A549 (cell line): Measurements from ENCODE around the gene P4HA1.

ENCODE experiments used
- CEBPB ChIP-seq, 2 experiments: fragments of >200 bp in 1 of 2; sonication (Bioruptor Twin) in 1 of 2; formaldehyde crosslinking in 1 of 2; IDR thresholded peaks; 2 replicates each; pipeline ENCODE4 v1.6.1; 2012 to 2016
- CHD2 ChIP-seq: fragments of 150-350 bp; IDR thresholded peaks from 2 replicates; pipeline ENCODE4 v1.6.1; 2014; ENCODE audit warnings: low read length; ENCODE audit not compliant: partially characterized antibody
- CTCF ChIP-seq: fragments of >200 bp; sonication (Bioruptor Twin); formaldehyde crosslinking; IDR thresholded peaks from 3 replicates; pipeline ENCODE4 v1.5.1; 2016
- FOSL2 ChIP-seq, 2 experiments: fragments of 450-650 bp in 1 of 2; fragments of >200 bp in 1 of 2; sonication (Bioruptor Twin) in 1 of 2; formaldehyde crosslinking; IDR thresholded peaks; 2 replicates each; pipeline versions ENCODE4 v1.5.0 to v1.6.1; 2016 to 2020; ENCODE audit warnings: mild to moderate bottlenecking in 1 of 2, moderate library complexity in 1 of 2
- GATA3 ChIP-seq: IDR thresholded peaks from 2 replicates; pipeline ENCODE4 v1.6.1; 2012; ENCODE audit warnings: borderline replicate concordance
- MYC ChIP-seq: IDR thresholded peaks from 2 replicates; pipeline ENCODE4 v1.6.1; 2012; ENCODE audit warnings: mild to moderate bottlenecking, inconsistent platforms, low read length, improper control_type of control experiment, borderline replicate concordance
- POLR2A ChIP-seq: IDR thresholded peaks from 2 replicates; pipeline ENCODE4 v1.6.1; 2012; ENCODE audit warnings: mild to moderate bottlenecking, low read length
- RAD21 ChIP-seq, 2 experiments: fragments of >200 bp in 1 of 2; sonication (Bioruptor Twin) in 1 of 2; formaldehyde crosslinking in 1 of 2; IDR thresholded peaks in 1 of 2; conservative IDR thresholded peaks in 1 of 2; 2 replicates in 1 of 2; 3 replicates in 1 of 2; pipeline ENCODE4 v1.6.1; 2012 to 2018; ENCODE audit warnings: inconsistent platforms in 1 of 2
- REST ChIP-seq: fragments of 200-600 bp; sonication (generic); IDR thresholded peaks from 2 replicates; pipeline ENCODE4 v1.6.1; 2016; ENCODE audit warnings: antibody characterized with exemption, mild to moderate bottlenecking, moderate library complexity
- ZC3H11A ChIP-seq: fragments of 450-650 bp; IDR thresholded peaks from 2 replicates; pipeline ENCODE4 v1.6.1; 2014; ENCODE audit warnings: antibody characterized with exemption, mild to moderate bottlenecking
- ZNF302 ChIP-seq: fragments of 250-450 bp; sonication (Bioruptor Pico); IDR thresholded peaks from 2 replicates; pipeline ENCODE4 v1.9.0; 2021; ENCODE audit warnings: inconsistent platforms, mild to moderate bottlenecking, moderate library complexity
- TF ChIP-seq, protein P1 (sequence below): fragments of 150-350 bp; IDR thresholded peaks from 2 replicates; pipeline ENCODE4 v1.6.1; 2014; ENCODE audit warnings: low read depth, mild to moderate bottlenecking, low read length
- TF ChIP-seq, protein P2 (sequence below): IDR thresholded peaks from 2 replicates; pipeline ENCODE4 v1.6.1; 2012

- no peak for TF ChIP-seq POLR2A
- TF ChIP-seq, protein P1, sequence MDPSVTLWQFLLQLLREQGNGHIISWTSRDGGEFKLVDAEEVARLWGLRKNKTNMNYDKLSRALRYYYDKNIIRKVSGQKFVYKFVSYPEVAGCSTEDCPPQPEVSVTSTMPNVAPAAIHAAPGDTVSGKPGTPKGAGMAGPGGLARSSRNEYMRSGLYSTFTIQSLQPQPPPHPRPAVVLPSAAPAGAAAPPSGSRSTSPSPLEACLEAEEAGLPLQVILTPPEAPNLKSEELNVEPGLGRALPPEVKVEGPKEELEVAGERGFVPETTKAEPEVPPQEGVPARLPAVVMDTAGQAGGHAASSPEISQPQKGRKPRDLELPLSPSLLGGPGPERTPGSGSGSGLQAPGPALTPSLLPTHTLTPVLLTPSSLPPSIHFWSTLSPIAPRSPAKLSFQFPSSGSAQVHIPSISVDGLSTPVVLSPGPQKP = no peak
- TF ChIP-seq CTCF = no peak
- no peak for TF ChIP-seq FOSL2 (IDR thresholded peaks at IDR 0.05)
- TF ChIP-seq FOSL2 (CRISPR knock-in tag; IDR thresholded peaks at IDR 0.05) = no peak
- TF ChIP-seq CEBPB (IDR thresholded peaks at IDR 0.05) = no peak
- TF ChIP-seq MYC = no peak
- no peak for TF ChIP-seq CHD2
- TF ChIP-seq ZC3H11A = no peak
- no peak for TF ChIP-seq GATA3
- TF ChIP-seq, protein P2, sequence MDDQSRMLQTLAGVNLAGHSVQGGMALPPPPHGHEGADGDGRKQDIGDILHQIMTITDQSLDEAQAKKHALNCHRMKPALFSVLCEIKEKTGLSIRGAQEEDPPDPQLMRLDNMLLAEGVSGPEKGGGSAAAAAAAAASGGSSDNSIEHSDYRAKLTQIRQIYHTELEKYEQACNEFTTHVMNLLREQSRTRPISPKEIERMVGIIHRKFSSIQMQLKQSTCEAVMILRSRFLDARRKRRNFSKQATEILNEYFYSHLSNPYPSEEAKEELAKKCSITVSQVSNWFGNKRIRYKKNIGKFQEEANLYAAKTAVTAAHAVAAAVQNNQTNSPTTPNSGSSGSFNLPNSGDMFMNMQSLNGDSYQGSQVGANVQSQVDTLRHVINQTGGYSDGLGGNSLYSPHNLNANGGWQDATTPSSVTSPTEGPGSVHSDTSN = no peak
- no peak for TF ChIP-seq REST
- TF ChIP-seq ZNF302 = no peak
- TF ChIP-seq RAD21 (conservative IDR thresholded peaks at IDR 0.05 in 1 of 2, IDR thresholded peaks at IDR 0.05 in 1 of 2) = no peak
Measured at GRCh38 chr10:72997099-72997498, 99.6 kb downstream of the P4HA1 start.
